Calu3 (cell line): ENCODE results near the gene APOL2. TPM values are rescaled to one million over a fixed set of nuclear protein-coding genes. Genes with fewer than 3 reads are reported as not detected.
"Not testable (repeated sequence)": the region's sequence is repeated elsewhere in the genome, so short reads cannot be mapped to it uniquely, and the experiment has no call there.

Experiments used
- BruUV-seq: library from RNA; stranded (reverse); fragments of 400-500 nt; replicated peaks from 2 replicates; lab custom pipeline; 2021; lab: Mats Ljungman, UMichigan
- CTCF ChIA-PET: fragments of 300-600 bp; sonication (Branson Sonifier 250); formaldehyde crosslinking; loops from one replicate; lab custom pipeline; 2022; ENCODE audit warnings: antibody characterized with exemption; lab: Charles Lee
- DNase-seq: peaks from one replicate; pipeline ENCODE4 v3.0.0; 2022
- H3K27ac Mint-ChIP-seq: one replicate; pipeline ENCODE4 v1.8.0; 2022; ENCODE audit warnings: mixed read lengths; ENCODE audit not compliant: unreplicated experiment
- H3K27me3 Mint-ChIP-seq: one replicate; pipeline ENCODE4 v1.8.0; 2022; ENCODE audit warnings: mixed read lengths; ENCODE audit not compliant: unreplicated experiment
- H3K36me3 Mint-ChIP-seq: one replicate; pipeline ENCODE4 v1.8.0; 2022; ENCODE audit warnings: mild to moderate bottlenecking, moderate library complexity, mixed read lengths; ENCODE audit not compliant: insufficient read depth, unreplicated experiment
- H3K4me1 Mint-ChIP-seq: one replicate; pipeline ENCODE4 v1.8.0; 2022; ENCODE audit warnings: mild to moderate bottlenecking, low read depth, mixed read lengths; ENCODE audit not compliant: unreplicated experiment
- H3K4me3 Mint-ChIP-seq: one replicate; pipeline ENCODE4 v1.8.0; 2022; ENCODE audit warnings: mild to moderate bottlenecking, low read depth, moderate library complexity, mixed read lengths; ENCODE audit not compliant: unreplicated experiment
- H3K9me3 Mint-ChIP-seq: one replicate; pipeline ENCODE4 v1.8.0; 2022; ENCODE audit warnings: low read depth, mixed read lengths; ENCODE audit not compliant: unreplicated experiment
- intact Hi-C: fragments of 100-400 bp; cut with micrococcal nuclease; formaldehyde crosslinking; loops from one replicate; pipeline ENCODE4 v1.10.0; 2022; ENCODE audit not compliant: unreplicated experiment
- total RNA-seq: library from RNA; stranded (reverse); gene quantifications from 2 replicates; pipeline ENCODE4 v1.2.3, GENCODE V29; 2022
- TF ChIP-seq, protein P1 (sequence below): fragments of 200-600 bp; IDR thresholded peaks from one replicate; pipeline ENCODE4 v1.8.0; 2022; ENCODE audit warnings: antibody characterized with exemption; ENCODE audit not compliant: unreplicated experiment

APOL2 gene
- total RNA-seq, 1 experiment from 2014 or later = 90.1 TPM

DNA sequence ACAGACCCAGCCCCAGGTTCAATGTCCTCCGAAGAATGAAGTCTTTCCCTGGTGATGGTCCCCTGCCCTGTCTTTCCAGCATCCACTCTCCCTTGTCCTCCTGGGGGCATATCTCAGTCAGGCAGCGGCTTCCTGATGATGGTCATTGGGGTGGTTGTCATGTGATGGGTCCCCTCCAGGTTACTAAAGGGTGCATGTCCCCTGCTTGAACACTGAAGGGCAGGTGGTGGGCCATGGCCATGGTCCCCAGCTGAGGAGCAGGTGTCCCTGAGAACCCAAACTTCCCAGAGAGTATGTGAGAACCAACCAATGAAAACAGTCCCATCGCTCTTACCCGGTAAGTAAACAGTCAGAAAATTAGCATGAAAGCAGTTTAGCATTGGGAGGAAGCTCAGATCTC lies 27.7 kb upstream of the APOL2 start:
- no peaks in the 10 kb centered on the region for H3K9me3 Mint-ChIP-seq
- peaks cover 9% of the 10 kb centered on the region for H3K4me1 Mint-ChIP-seq
- H3K4me3 Mint-ChIP-seq = no peak overlapping the region
- H3K36me3 Mint-ChIP-seq = peaks cover 55% of the 10 kb centered on the region
- no peak overlapping the region for H3K27ac Mint-ChIP-seq
- CTCF ChIA-PET = interaction anchor here (1.2 kb wide), 1 partner anchor 28 kb away, joined by 4 read pairs; the partner anchor contains the start of gene APOL2
- H3K27me3 Mint-ChIP-seq = no peaks in the 10 kb centered on the region
- intact Hi-C loops = no loop called here
- TSS peak; percentile 80 for BruUV-seq
- TF ChIP-seq, protein P1, sequence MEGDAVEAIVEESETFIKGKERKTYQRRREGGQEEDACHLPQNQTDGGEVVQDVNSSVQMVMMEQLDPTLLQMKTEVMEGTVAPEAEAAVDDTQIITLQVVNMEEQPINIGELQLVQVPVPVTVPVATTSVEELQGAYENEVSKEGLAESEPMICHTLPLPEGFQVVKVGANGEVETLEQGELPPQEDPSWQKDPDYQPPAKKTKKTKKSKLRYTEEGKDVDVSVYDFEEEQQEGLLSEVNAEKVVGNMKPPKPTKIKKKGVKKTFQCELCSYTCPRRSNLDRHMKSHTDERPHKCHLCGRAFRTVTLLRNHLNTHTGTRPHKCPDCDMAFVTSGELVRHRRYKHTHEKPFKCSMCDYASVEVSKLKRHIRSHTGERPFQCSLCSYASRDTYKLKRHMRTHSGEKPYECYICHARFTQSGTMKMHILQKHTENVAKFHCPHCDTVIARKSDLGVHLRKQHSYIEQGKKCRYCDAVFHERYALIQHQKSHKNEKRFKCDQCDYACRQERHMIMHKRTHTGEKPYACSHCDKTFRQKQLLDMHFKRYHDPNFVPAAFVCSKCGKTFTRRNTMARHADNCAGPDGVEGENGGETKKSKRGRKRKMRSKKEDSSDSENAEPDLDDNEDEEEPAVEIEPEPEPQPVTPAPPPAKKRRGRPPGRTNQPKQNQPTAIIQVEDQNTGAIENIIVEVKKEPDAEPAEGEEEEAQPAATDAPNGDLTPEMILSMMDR = no peak
- no peak for DNase-seq

DNA sequence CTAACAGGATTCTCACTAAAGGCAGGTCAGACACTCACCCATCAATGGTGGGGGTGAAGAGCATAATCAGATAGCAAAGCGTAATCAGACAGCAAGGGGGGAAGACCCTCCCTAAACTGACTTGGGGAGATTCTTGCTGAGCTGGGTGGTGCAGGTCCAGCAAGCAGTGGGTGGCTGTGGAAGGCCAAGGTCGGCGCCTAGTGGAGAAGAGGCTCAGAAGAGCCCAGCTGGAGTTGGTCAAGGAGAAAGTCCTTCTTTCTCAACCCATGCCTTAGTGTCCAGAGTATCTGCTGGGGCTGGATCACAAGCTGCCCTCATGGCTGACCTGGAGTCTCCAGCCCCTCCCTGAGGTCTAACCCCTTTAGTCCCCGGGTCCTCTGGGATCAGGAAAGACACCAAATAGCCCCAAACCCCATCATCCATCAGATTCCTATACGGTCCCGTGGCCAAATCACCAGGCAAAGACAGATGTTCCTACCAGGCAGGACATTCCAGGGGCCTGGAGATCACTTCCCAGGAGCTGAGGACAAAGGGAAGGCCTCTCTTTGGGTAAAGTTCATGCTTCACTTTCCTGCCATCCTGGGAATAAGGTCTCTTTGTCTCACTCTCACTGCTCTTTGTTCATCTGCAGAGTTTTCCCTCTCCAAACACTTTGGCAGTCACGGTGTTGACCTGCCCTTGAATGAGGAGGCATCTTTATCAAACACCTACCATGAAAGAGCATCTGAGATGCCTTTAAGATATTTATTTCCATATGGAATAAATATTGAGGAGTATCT lies 24.7 kb upstream of the APOL2 start:
- CTCF ChIA-PET = interaction anchor here (0.7 kb wide), 1 partner anchor 15 kb away, joined by 5 read pairs; no protein-coding TSS in a partner anchor
- H3K9me3 Mint-ChIP-seq, H3K4me3 Mint-ChIP-seq, DNase-seq, H3K27me3 Mint-ChIP-seq, intact Hi-C loops, H3K4me1 Mint-ChIP-seq, H3K27ac Mint-ChIP-seq, BruUV-seq: not testable (repeated sequence)
- H3K36me3 Mint-ChIP-seq = peaks cover 70% of the 10 kb centered on the region

DNA sequence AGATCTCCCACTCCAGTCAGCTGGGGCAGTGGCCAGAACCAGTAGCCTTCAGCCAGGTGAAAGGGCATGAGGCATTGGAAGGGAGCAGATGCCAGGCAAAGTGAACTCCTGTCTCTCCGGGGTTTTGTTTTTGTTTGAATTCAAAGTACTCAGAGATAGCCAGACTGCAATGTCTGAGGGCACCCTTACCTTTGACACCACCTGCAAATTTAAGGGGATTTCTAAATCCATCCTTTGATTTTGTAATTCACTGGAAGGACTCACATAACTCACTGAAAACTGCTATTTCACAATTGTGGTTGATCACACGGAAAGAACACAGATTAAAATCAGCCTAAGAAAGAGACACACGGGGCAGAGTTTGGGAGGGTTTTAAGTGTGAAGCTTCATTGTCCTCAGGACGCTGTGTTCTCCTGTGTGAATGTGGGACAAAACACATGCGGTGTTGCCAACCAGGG lies 23.9 kb upstream of the APOL2 start:
- H3K9me3 Mint-ChIP-seq = not testable (repeated sequence)

DNA sequence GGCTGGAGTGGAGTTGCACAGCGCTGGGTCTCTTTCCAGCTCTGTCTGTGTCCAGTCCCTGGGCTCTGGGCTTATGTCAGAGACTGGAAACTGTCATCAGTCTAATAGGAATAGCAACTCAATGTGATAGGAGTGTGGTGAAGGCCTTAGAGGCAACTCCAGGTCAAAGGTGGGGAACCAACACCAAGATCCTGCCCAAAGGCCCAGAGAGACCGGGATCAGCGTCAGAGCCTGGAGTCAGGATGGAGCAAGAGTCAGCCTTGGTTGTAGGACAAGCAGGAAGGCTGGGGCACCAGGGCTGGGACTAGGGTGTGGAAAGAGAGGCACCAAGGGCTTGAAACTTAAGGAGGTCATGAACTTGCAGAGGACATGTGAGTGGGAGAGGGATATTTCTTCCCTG lies 23.0 kb upstream of the APOL2 start:
- H3K9me3 Mint-ChIP-seq, CTCF ChIA-PET, BruUV-seq, H3K27me3 Mint-ChIP-seq, intact Hi-C loops, H3K4me3 Mint-ChIP-seq, H3K27ac Mint-ChIP-seq, DNase-seq: not testable (repeated sequence)
- Mint-ChIP-seq H3K36me3 (peaks cover 70% of the 10 kb centered on the region), H3K4me1 (peaks cover 14% of the 10 kb centered on the region)

More for the DNA sequence above, 23.9 kb upstream of the APOL2 start:
- H3K4me1 Mint-ChIP-seq, intact Hi-C loops, CTCF ChIA-PET, DNase-seq, H3K27ac Mint-ChIP-seq, H3K4me3 Mint-ChIP-seq, BruUV-seq, H3K27me3 Mint-ChIP-seq: not testable (repeated sequence)
- peaks cover 71% of the 10 kb centered on the region for H3K36me3 Mint-ChIP-seq

DNA sequence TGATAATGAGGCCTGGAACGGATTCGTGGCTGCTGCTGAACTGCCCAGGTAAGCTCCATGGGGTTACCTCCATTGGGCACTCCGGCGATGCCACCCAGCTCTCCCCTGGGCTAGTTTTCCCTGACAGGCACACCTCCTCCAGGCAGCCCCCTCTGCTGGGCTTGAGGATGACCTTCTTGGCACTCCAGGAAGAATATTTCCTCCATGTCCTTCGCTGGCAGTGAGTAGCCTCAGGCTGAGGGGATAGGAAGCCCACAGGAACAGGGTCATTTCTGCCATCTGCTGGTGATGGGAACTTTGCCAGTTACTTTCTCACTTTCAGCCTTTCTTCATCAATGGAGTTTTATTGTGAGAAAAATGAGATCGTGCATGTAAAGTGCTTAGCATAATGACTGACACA lies 22.3 kb upstream of the APOL2 start:
- H3K9me3 Mint-ChIP-seq, CTCF ChIA-PET, H3K27ac Mint-ChIP-seq, H3K27me3 Mint-ChIP-seq, DNase-seq, H3K4me3 Mint-ChIP-seq, intact Hi-C loops, BruUV-seq: not testable (repeated sequence)
- Mint-ChIP-seq H3K4me1 (peaks cover 18% of the 10 kb centered on the region), H3K36me3 (peaks cover 67% of the 10 kb centered on the region)

DNA sequence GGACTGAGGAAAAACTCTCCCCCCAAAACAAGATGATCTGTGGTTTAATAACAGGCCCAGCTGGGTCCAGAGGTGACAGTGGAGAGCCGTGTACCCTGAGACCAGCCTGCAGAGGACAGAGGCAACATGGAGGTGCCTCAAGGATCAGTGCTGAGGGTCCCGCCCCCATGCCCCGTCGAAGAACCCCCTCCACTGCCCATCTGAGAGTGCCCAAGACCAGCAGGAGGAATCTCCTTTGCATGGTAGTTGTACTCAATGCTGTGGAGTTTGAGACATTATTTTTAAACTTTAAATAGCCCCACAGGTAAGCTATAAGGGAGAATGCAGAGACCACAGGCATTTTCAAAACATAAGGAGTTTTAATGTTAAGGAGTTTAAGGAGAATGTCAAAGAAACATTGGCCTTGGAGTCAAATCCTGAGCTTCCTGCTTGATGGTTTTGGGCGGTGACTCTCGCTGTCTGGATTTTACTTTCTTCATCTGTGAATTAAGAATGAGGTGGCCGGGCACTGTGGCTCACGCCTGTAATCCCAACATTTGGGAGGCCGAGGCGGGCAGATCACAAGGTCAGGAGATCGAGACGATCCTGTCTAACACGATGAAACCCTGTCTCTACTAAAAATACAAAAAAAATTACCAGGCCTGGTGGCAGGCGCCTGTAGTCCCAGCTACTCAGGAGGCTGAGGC lies 20.4 kb upstream of the APOL2 start:
- H3K27me3 Mint-ChIP-seq = no peaks in the 10 kb centered on the region
- CTCF ChIA-PET = no interaction called here
- intact Hi-C loops = no loop called here
- peaks cover 37% of the 10 kb centered on the region for H3K4me1 Mint-ChIP-seq
- peaks cover 77% of the 10 kb centered on the region for H3K36me3 Mint-ChIP-seq
- BruUV-seq = no TSS peak
- no peaks in the 10 kb centered on the region for H3K9me3 Mint-ChIP-seq
- no peak overlapping the region for H3K27ac Mint-ChIP-seq
- DNase-seq = no peak
- no peak overlapping the region for H3K4me3 Mint-ChIP-seq
- TF ChIP-seq, protein P1 = no peak
